Measurements from ENCODE around the gene PTMA.

DNA sequence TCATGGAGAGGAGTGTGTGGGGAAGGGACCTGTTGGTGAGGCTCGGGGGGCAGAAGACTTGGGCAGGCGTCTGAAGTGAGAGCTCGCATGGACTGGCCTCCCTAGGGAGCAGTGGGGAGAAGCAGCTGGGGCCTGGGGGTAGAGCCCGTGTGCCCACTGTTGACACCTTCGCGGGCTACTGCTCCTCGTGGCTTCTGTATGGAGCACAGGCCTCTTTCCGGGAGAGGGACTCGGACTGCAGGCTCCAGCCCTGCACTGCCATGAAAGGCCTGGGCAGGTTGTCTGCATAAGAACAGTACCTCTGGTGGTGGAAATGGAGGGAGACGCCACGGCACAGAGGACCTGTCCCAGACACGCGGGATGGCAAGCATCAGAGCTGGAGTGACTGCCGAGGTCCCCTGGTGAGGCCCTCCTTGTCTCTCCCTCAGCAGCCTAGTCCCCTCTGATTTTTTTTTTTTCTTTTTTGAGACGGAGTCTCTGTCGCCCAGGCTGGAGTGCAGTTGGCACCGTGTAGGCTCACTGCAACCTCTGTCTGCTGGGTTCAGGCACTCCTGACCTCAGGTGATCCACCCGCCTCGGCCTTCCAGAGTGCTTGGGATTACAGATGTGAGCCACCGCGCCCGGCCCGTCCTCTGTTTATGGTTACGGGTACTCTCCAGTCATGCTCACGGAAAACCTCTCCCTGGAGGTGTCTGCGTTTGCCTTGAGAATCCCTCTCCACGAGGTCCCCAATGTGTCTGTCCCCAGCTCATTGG, 44.7 kb upstream of the PTMA start:
- TF ChIP-seq, protein P1, sequence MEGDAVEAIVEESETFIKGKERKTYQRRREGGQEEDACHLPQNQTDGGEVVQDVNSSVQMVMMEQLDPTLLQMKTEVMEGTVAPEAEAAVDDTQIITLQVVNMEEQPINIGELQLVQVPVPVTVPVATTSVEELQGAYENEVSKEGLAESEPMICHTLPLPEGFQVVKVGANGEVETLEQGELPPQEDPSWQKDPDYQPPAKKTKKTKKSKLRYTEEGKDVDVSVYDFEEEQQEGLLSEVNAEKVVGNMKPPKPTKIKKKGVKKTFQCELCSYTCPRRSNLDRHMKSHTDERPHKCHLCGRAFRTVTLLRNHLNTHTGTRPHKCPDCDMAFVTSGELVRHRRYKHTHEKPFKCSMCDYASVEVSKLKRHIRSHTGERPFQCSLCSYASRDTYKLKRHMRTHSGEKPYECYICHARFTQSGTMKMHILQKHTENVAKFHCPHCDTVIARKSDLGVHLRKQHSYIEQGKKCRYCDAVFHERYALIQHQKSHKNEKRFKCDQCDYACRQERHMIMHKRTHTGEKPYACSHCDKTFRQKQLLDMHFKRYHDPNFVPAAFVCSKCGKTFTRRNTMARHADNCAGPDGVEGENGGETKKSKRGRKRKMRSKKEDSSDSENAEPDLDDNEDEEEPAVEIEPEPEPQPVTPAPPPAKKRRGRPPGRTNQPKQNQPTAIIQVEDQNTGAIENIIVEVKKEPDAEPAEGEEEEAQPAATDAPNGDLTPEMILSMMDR (IDR thresholded peaks at IDR 0.05), result no peak
- no peak for TF ChIP-seq EZH2phosphoT487 (IDR thresholded peaks at IDR 0.05; ENCODE audit: borderline replicate concordance, low read depth)
- TF ChIP-seq, protein P2, sequence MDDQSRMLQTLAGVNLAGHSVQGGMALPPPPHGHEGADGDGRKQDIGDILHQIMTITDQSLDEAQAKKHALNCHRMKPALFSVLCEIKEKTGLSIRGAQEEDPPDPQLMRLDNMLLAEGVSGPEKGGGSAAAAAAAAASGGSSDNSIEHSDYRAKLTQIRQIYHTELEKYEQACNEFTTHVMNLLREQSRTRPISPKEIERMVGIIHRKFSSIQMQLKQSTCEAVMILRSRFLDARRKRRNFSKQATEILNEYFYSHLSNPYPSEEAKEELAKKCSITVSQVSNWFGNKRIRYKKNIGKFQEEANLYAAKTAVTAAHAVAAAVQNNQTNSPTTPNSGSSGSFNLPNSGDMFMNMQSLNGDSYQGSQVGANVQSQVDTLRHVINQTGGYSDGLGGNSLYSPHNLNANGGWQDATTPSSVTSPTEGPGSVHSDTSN (IDR thresholded peaks at IDR 0.05), result no peak
- TF ChIP-seq TAF1 (IDR thresholded peaks at IDR 0.05; ENCODE audit: borderline replicate concordance, low read depth, low read length), result no peak
- TF ChIP-seq, protein P3, sequence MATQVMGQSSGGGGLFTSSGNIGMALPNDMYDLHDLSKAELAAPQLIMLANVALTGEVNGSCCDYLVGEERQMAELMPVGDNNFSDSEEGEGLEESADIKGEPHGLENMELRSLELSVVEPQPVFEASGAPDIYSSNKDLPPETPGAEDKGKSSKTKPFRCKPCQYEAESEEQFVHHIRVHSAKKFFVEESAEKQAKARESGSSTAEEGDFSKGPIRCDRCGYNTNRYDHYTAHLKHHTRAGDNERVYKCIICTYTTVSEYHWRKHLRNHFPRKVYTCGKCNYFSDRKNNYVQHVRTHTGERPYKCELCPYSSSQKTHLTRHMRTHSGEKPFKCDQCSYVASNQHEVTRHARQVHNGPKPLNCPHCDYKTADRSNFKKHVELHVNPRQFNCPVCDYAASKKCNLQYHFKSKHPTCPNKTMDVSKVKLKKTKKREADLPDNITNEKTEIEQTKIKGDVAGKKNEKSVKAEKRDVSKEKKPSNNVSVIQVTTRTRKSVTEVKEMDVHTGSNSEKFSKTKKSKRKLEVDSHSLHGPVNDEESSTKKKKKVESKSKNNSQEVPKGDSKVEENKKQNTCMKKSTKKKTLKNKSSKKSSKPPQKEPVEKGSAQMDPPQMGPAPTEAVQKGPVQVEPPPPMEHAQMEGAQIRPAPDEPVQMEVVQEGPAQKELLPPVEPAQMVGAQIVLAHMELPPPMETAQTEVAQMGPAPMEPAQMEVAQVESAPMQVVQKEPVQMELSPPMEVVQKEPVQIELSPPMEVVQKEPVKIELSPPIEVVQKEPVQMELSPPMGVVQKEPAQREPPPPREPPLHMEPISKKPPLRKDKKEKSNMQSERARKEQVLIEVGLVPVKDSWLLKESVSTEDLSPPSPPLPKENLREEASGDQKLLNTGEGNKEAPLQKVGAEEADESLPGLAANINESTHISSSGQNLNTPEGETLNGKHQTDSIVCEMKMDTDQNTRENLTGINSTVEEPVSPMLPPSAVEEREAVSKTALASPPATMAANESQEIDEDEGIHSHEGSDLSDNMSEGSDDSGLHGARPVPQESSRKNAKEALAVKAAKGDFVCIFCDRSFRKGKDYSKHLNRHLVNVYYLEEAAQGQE (IDR thresholded peaks at IDR 0.05; ENCODE audit: low read depth, low read length), result no peak

Data from SK-N-SH (cell line).